Heart left ventricle (tissue), 16 donors: Measurements from ENCODE around the gene SIAH2. TPM values are rescaled to one million over a fixed set of nuclear protein-coding genes. Genes with fewer than 3 reads are reported as not detected.

Source experiments
- ATAC-seq, 4 donors: fragments of 200-7000 bp; cut with Tn5 transposase; one replicate each; pipeline ENCODE4 v1.9.1; 2020 to 2022; ENCODE audit warnings: moderate library complexity in 4 of 4, mild to moderate bottlenecking in 3 of 4, moderate number of reproducible peaks in 1 of 4
- DNase-seq, 5 donors: peaks; one replicate each; pipeline ENCODE4 v3.0.0-alpha.2; 2020
- H3K27ac ChIP-seq, 12 donors: fragments of 200-600 bp; sonication (generic) in 4 of 12; one replicate each; pipeline versions ENCODE4 v1.5.0 to v1.8.0; 2016 to 2022; ENCODE audit warnings: mild to moderate bottlenecking in 2 of 12
- H3K27me3 ChIP-seq, 9 donors: fragments of 200-600 bp; sonication (generic) in 2 of 9; one replicate each; pipeline versions ENCODE4 v1.5.1 to v1.8.0; 2016 to 2022; ENCODE audit warnings: mild to moderate bottlenecking in 3 of 9
- H3K36me3 ChIP-seq, 9 donors: fragments of 200-600 bp; sonication (generic) in 2 of 9; one replicate each; pipeline versions ENCODE4 v1.5.0 to v1.8.0; 2018 to 2022; ENCODE audit warnings: mild to moderate bottlenecking in 2 of 9
- H3K4me1 ChIP-seq, 12 donors: fragments of 200-600 bp; sonication (generic) in 4 of 12; one replicate each; pipeline versions ENCODE4 v1.5.0 to v1.8.0; 2016 to 2022; ENCODE audit warnings: mild to moderate bottlenecking in 3 of 12
- H3K4me3 ChIP-seq, 12 donors: fragments of 200-600 bp; sonication (generic) in 4 of 12; one replicate each; pipeline versions ENCODE4 v1.5.0 to v1.8.0; 2017 to 2022; ENCODE audit warnings: mild to moderate bottlenecking in 9 of 12, moderate library complexity in 4 of 12
- H3K9me3 ChIP-seq, 12 donors: fragments of 200-600 bp; sonication (generic) in 4 of 12; one replicate each; pipeline versions ENCODE4 v1.5.0 to v1.8.0; 2016 to 2022; ENCODE audit warnings: mild to moderate bottlenecking in 1 of 12
- CTCF ChIP-seq, 12 donors: fragments of 200-600 bp; sonication (generic) in 4 of 12; IDR thresholded peaks; one replicate each; pipeline versions ENCODE4 v1.5.0 to v1.8.0; 2018 to 2022; ENCODE audit warnings: antibody characterized with exemption in 12 of 12, mild to moderate bottlenecking in 5 of 12
- POLR2A ChIP-seq, 2 donors: fragments of 450-650 bp; IDR thresholded peaks; one replicate each; pipeline ENCODE4 v1.6.1; 2017; ENCODE audit warnings: antibody characterized with exemption in 2 of 2, mild to moderate bottlenecking in 2 of 2, moderate library complexity in 2 of 2
- WGBS, 4 donors: extraction: QIAGEN DNeasy Blood & Tissue Kit in 2 of 4; methylation state at CpG; one replicate each; pipeline versions ENCODE4 v1.1.5 to v1.1.7; 2013 to 2018; 5-methylcytosine and 5-hydroxymethylcytosine counted together
- intact Hi-C, 10 donors: fragments of 100-400 bp; cut with DNase I; formaldehyde crosslinking; loops; one replicate each; pipeline versions ENCODE4 v1.11.1 to v1.14.2; 2022
- polyA plus RNA-seq, 2 donors: library from polyadenylated mRNA; stranded (reverse); fragments of 200-250 nt; gene quantifications; one replicate each; pipeline ENCODE4 v1.2.3, GENCODE V29; 2013
- total RNA-seq, 9 donors: library from RNA; depleted of rRNA in 2 of 9; stranded (reverse); fragments of >200 nt in 2 of 9; fragmentation: NEBNext Ultra II Directional in 3 of 9; extraction: Animal tissue kit (Norgen Biotek cat#: 25700) in 3 of 9; gene quantifications; one replicate each; pipeline versions ENCODE4 v1.1.0 to v1.2.4, GENCODE V29; 2016 to 2023
- donor health status: ischemic (EF 13 %, LVEDD 7.1; RV severe dilation, severe dysfunction).
- donor health status: healthy with polysubstance abuse.
- donor health status: DM: no; HTN: yes; CAD: no.
- donor health status: DM: no; HTN: no; CAD: no.
- donor health status: ischemic (EF 25% LVEDD 6.9; RV normal size, moderate dysfunction).
- donor health status: ischemic (EF 25% LVEDD 5.7; RV mildly dilated, moderate dysfunction).
- donor health status: healthy.
- donor health status: DM: yes; HTN: yes; CAD: no.
- donor health status: ischemic (EF 35%, LVEDD 5.7; RV mildly dilated, moderate dysfunction).
- donor health status: nonischemic (EF 11% LVEDD 7.7; RV severe dilation, severe dysfunction).
- donor health status: DM: yes; HTN: yes; CAD: no.
- donor health status: PGD.
- donor health status: ischemic (EF 29% LVEDD 5.4; RV normal size, mild dysfunction).
- donor health status: nonischemic (EF 23%, LVEDD 6.1; RV moderate dilation, normal function).

SIAH2 gene
- total and polyA plus RNA-seq, 11 donors, result 7.1 to 38.7 (median 23.4) TPM

DNA sequence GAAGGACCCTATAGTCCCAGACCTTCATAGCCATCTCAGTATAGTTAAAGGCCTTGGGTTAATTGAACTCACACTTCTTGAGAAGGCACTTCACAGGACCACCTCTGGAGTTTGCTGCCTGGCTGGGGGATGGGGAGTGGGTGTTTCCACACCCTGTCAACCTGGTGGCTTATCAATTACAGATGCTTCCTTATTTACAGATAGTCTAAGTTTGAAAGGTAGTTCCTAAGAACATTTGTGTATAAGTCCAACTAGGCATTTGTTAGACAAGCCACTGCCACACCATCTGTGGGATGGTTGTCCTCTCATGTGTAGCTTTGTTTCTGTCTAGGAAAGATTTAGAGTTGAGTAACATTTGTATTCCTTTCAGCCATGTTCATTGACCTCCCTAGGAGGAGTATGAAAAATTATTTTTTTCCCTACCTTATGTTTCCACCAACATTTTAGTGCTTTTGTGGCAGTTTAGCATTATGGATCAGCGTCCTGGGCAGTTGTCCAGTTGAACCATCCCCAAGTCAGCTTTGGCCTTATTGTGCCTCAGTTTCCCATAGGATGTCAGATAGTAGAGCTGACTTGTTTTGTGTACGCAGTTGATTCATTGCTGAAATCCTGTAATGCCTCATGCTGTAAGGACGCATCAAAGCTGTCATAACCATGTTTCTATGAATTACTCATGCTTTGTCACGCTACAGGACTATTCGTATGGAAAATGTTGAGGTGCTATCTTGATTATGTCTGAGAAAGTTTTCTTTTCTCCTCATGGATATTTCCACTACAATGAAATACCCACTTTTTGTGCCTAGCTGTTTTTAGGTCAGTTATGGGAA is 21.2 kb upstream of the SIAH2 start:
- Histone ChIP-seq H3K9me3 (no peaks in the 10 kb centered on the region), H3K27me3 (peaks cover 0 to 11% (median 0%) of the 10 kb centered on the region in 9 donors), H3K27ac (no peak overlapping the region), H3K4me3 (no peak overlapping the region), H3K4me1 (no peaks in the 10 kb centered on the region), H3K36me3 (no peaks in the 10 kb centered on the region)
- intact Hi-C loops, result loop anchor here in 4 of 10 donors (5.0 to 10.0 kb wide), 4 partner anchors 59 to 81 kb away; no protein-coding TSS in a partner anchor
- no peak for TF ChIP-seq CTCF (IDR thresholded peaks at IDR 0.05)
- no peak for TF ChIP-seq POLR2A (IDR thresholded peaks at IDR 0.05)
- DNase-seq, result no peak
- ATAC-seq, result no peak
- 91 to 95% (median 93%) methylated on average over 5 of the region's 5 CpGs for WGBS, 4 donors

DNA sequence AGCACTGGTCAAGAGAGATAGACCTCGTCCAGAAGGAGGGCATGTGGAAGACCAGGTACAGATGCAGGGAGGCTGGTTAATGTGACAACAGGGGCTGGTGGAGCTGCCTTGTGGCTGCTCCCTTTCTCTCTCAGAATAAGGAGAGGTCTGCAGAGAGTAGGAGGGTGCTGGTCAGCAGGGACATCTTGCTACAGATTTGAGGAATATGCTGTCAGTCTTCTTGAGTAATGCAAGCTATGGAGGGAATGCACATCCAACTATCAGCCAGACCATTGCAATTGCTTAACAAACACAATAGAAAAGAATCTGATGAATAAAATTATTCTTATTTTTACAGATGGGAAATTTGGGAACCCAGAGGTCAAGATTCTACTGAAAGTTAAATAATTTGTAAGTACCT is 20.3 kb upstream of the SIAH2 start:
- WGBS, 4 donors, result 63 to 92% (median 80%) methylated on average over 1 of the region's 1 CpG
- intact Hi-C loops, result loop anchor here in 4 of 10 donors (5.0 to 10.0 kb wide), 4 partner anchors 59 to 81 kb away; no protein-coding TSS in a partner anchor

GRCh38 chr3:150779402-150779858 is 16.5 kb upstream of the SIAH2 start:
- 86 to 92% (median 90%) methylated on average over 14 to 22 of the region's 22 CpGs for WGBS, 4 donors
- DNase-seq, result no peak
- Histone ChIP-seq H3K27ac (no peak overlapping the region), H3K4me1 (no peaks in the 10 kb centered on the region), H3K4me3 (no peak overlapping the region), H3K9me3 (no peaks in the 10 kb centered on the region), H3K27me3 (no peaks in the 10 kb centered on the region), H3K36me3 (no peaks in the 10 kb centered on the region)
- peak in 1 of 4 donors; percentile 30 for ATAC-seq
- TF ChIP-seq POLR2A (IDR thresholded peaks at IDR 0.05) (no peak), CTCF (IDR thresholded peaks at IDR 0.05) (no peak)
- intact Hi-C loops, result loop anchor here in 1 of 10 donors (10.0 kb wide), 1 partner anchor 55 kb away; no protein-coding TSS in a partner anchor

More for the DNA sequence above, 20.3 kb upstream of the SIAH2 start:
- TF ChIP-seq CTCF (IDR thresholded peaks at IDR 0.05) (no peak), POLR2A (IDR thresholded peaks at IDR 0.05) (no peak)
- H3K9me3 ChIP-seq, result no peaks in the 10 kb centered on the region
- H3K4me1 ChIP-seq, result no peaks in the 10 kb centered on the region
- no peaks in the 10 kb centered on the region for H3K36me3 ChIP-seq
- H3K27me3 ChIP-seq, result peaks cover 0 to 8% (median 0%) of the 10 kb centered on the region in 9 donors
- no peak overlapping the region for H3K27ac ChIP-seq
- H3K4me3 ChIP-seq, result no peak overlapping the region
- ATAC-seq (no peak), DNase-seq (no peak)

- intact Hi-C loops, result loop anchor here in 1 of 10 donors (10.0 kb wide), 1 partner anchor 54 kb away; no protein-coding TSS in a partner anchor
- H3K27ac ChIP-seq, result no peak overlapping the region
- H3K4me1 ChIP-seq, result no peaks in the 10 kb centered on the region
- no peak for TF ChIP-seq CTCF (IDR thresholded peaks at IDR 0.05)
- no peaks in the 10 kb centered on the region for H3K36me3 ChIP-seq
- 96% methylated on average over 12 to 42 of the region's 42 CpGs for WGBS, 4 donors
- no peak overlapping the region for H3K4me3 ChIP-seq
- H3K9me3 ChIP-seq, result no peaks in the 10 kb centered on the region
- peak in 1 of 5 donors; percentile 44 for DNase-seq
- ATAC-seq, result peak in 1 of 4 donors; percentile 25
- H3K27me3 ChIP-seq, result no peaks in the 10 kb centered on the region
Measured at GRCh38 chr3:150778793-150779401, 15.9 kb upstream of the SIAH2 start.
